GM21381 (cell line): ENCODE data around the gene KIF18B.
"Not testable (repeated sequence)": the region's sequence is repeated elsewhere in the genome, so short reads cannot be mapped to it uniquely, and the experiment has no call there.

Experiments used
- ATAC-seq: cut with Tn5 transposase; IDR thresholded peaks from one replicate; pipeline ENCODE4 v1.9.1; 2021; ENCODE audit warnings: mild to moderate bottlenecking, moderate library complexity; ENCODE audit not compliant: unreplicated experiment

KIF18B gene

GRCh38 chr17:44970136-44970741 lies 22.7 kb upstream of the KIF18B start:
- ATAC-seq = no peak

- ATAC-seq = no peak
Measured at GRCh38 chr17:44969144-44969780, 21.7 kb upstream of the KIF18B start.

- peak; percentile 91 for ATAC-seq
Measured at GRCh38 chr17:44968225-44969143, 20.9 kb upstream of the KIF18B start, which contains the start of gene C1QL1. TSS of gene C1QL1 (minus strand) at chr17:44968303. CDS start at chr17:44968048, 255 bp downstream.

GRCh38 chr17:44967907-44968224 lies 20.3 kb upstream of the KIF18B start:
- peak; percentile 9 for ATAC-seq

GRCh38 chr17:44967026-44967906 lies 19.7 kb upstream of the KIF18B start:
- no peak for ATAC-seq

- ATAC-seq = no peak
Measured at GRCh38 chr17:44966348-44967025, 18.9 kb upstream of the KIF18B start.

GRCh38 chr17:44965481-44966234 lies 18.1 kb upstream of the KIF18B start:
- no peak for ATAC-seq

- no peak for ATAC-seq
Measured at GRCh38 chr17:44961921-44962350, 14.4 kb upstream of the KIF18B start.

GRCh38 chr17:44960691-44961090 lies 13.1 kb upstream of the KIF18B start:
- no peak for ATAC-seq

- ATAC-seq = no peak
Measured at GRCh38 chr17:44959821-44960531, 12.4 kb upstream of the KIF18B start.

- no peak for ATAC-seq
Measured at GRCh38 chr17:44956998-44957981, 9.7 kb upstream of the KIF18B start.

GRCh38 chr17:44955674-44956425 lies 8.3 kb upstream of the KIF18B start:
- ATAC-seq = no peak

GRCh38 chr17:44952946-44953475 lies 5.4 kb upstream of the KIF18B start:
- ATAC-seq = no peak

GRCh38 chr17:44948315-44948795 lies 782 bp upstream of the KIF18B start:
- no peak for ATAC-seq

- ATAC-seq = not testable (repeated sequence)
Measured at GRCh38 chr17:44945652-44946051, 1.9 kb downstream of the KIF18B start.

GRCh38 chr17:44942456-44942855 lies 5.1 kb downstream of the KIF18B start:
- no peak for ATAC-seq
